H9 (cell line): ENCODE data around the gene TKTL1. TPM values are rescaled to one million over a fixed set of nuclear protein-coding genes. Genes with fewer than 3 reads are reported as not detected.

Experiments
- DNase-seq: peaks from one replicate; pipeline ENCODE4 v3.0.0-alpha.2; 2017
- H2AFZ ChIP-seq: one replicate; pipeline ENCODE4 v1.6.1; 2013; ENCODE audit warnings: mild to moderate bottlenecking, low read length, control low read depth, moderate library complexity
- H2AK5ac ChIP-seq: 2 replicates; pipeline ENCODE4 v1.6.1; 2013; ENCODE audit warnings: low read length, control low read depth, mixed read lengths; ENCODE audit not compliant: insufficient read length
- H2BK120ac ChIP-seq: one replicate; pipeline ENCODE4 v1.6.1; 2013; ENCODE audit warnings: low read depth, mild to moderate bottlenecking, low read length, control low read depth, inconsistent platforms; ENCODE audit not compliant: poor library complexity, severe bottlenecking
- H2BK12ac ChIP-seq: 2 replicates; pipeline ENCODE4 v1.6.1; 2013; ENCODE audit warnings: low read length, control low read depth, mixed read lengths, low read depth; ENCODE audit not compliant: insufficient read length
- H2BK15ac ChIP-seq: 2 replicates; pipeline ENCODE4 v1.6.1; 2013; ENCODE audit warnings: low read depth, low read length, control low read depth
- H2BK20ac ChIP-seq: one replicate; pipeline ENCODE4 v1.6.1; 2013; ENCODE audit warnings: low read depth, mild to moderate bottlenecking, low read length, control low read depth, inconsistent platforms; ENCODE audit not compliant: poor library complexity, severe bottlenecking
- H2BK5ac ChIP-seq: 2 replicates; pipeline ENCODE4 v1.6.1; 2013; ENCODE audit warnings: low read length, control low read depth, mixed read lengths; ENCODE audit not compliant: insufficient read length
- H3K14ac ChIP-seq: 2 replicates; pipeline ENCODE4 v1.6.1; 2013; ENCODE audit warnings: low read length, control low read depth; ENCODE audit not compliant: insufficient read depth
- H3K18ac ChIP-seq: 2 replicates; pipeline ENCODE4 v1.6.1; 2013; ENCODE audit warnings: low read depth, mild to moderate bottlenecking, mixed read lengths, low read length, control low read depth; ENCODE audit not compliant: insufficient read length
- H3K23ac ChIP-seq: 2 replicates; pipeline ENCODE4 v1.6.1; 2013; ENCODE audit warnings: low read length, control low read depth, mixed read lengths, low read depth; ENCODE audit not compliant: insufficient read length
- H3K23me2 ChIP-seq: 2 replicates; pipeline ENCODE4 v1.6.1; 2013; ENCODE audit warnings: low read depth, mild to moderate bottlenecking, mixed read lengths, low read length, control low read depth; ENCODE audit not compliant: insufficient read length, poor library complexity, severe bottlenecking
- H3K27ac ChIP-seq: 2 replicates; pipeline ENCODE4 v1.5.1; 2013; ENCODE audit warnings: low read length, control low read depth, mixed read lengths, low read depth; ENCODE audit not compliant: insufficient read length
- H3K27me3 ChIP-seq: 2 replicates; pipeline ENCODE4 v1.6.1; 2013; ENCODE audit warnings: low read length, control low read depth, inconsistent platforms; ENCODE audit not compliant: insufficient read depth
- H3K4ac ChIP-seq: 2 replicates; pipeline ENCODE4 v1.6.1; 2013; ENCODE audit warnings: low read depth, mild to moderate bottlenecking, control low read depth, inconsistent platforms, low read length, moderate library complexity
- H3K4me1 ChIP-seq: 2 replicates; pipeline ENCODE4 v1.6.1; 2013; ENCODE audit warnings: low read length, control low read depth, inconsistent platforms; ENCODE audit not compliant: insufficient read depth
- H3K4me2 ChIP-seq: 2 replicates; pipeline ENCODE4 v1.6.1; 2013; ENCODE audit warnings: low read length, control low read depth, mixed read lengths; ENCODE audit not compliant: insufficient read length, insufficient read depth
- H3K56ac ChIP-seq: 2 replicates; pipeline ENCODE4 v1.6.1; 2013; ENCODE audit warnings: low read depth, mild to moderate bottlenecking, mixed read lengths, low read length, control low read depth; ENCODE audit not compliant: insufficient read length
- H3K79me1 ChIP-seq: 2 replicates; pipeline ENCODE4 v1.6.1; 2013; ENCODE audit warnings: low read depth, mild to moderate bottlenecking, moderate library complexity, low read length, control low read depth, inconsistent platforms; ENCODE audit not compliant: insufficient read depth, poor library complexity, severe bottlenecking
- H3K79me2 ChIP-seq: 2 replicates; pipeline ENCODE4 v1.6.1; 2013; ENCODE audit warnings: low read length, control low read depth, inconsistent platforms; ENCODE audit not compliant: insufficient read depth
- H3K9ac ChIP-seq: 2 replicates; pipeline ENCODE4 v1.6.1; 2013; ENCODE audit warnings: low read length, control low read depth, mixed read lengths; ENCODE audit not compliant: insufficient read length; ENCODE audit errors: extremely low read depth
- H3K9me3 ChIP-seq: one replicate; pipeline ENCODE4 v1.6.1; 2013; ENCODE audit warnings: low read depth, low read length, inconsistent platforms; ENCODE audit not compliant: control insufficient read depth
- H3T11ph ChIP-seq: one replicate; pipeline ENCODE4 v1.6.1; 2013; ENCODE audit warnings: mild to moderate bottlenecking, low read length, control low read depth, inconsistent platforms
- H4K20me1 ChIP-seq: one replicate; pipeline ENCODE4 v1.6.1; 2013; ENCODE audit not compliant: control insufficient read depth, insufficient read length, insufficient read depth
- H4K5ac ChIP-seq: 2 replicates; pipeline ENCODE4 v1.6.1; 2013; ENCODE audit warnings: low read depth, mild to moderate bottlenecking, mixed read lengths, low read length, control low read depth; ENCODE audit not compliant: insufficient read length
- H4K8ac ChIP-seq: replicated peaks from 2 replicates; pipeline ENCODE4 v1.6.1; 2013; ENCODE audit warnings: low read length, control low read depth, mixed read lengths, low read depth; ENCODE audit not compliant: insufficient read length
- H4K91ac ChIP-seq: 2 replicates; pipeline ENCODE4 v1.6.1; 2013; ENCODE audit warnings: low read depth, mild to moderate bottlenecking, moderate library complexity, mixed read lengths, low read length, control low read depth; ENCODE audit not compliant: insufficient read length
- H3K27ac Mint-ChIP-seq, 3 experiments: 2 replicates in 2 of 3; 3 replicates in 1 of 3; pipeline ENCODE4 v1.8.0; 2020 to 2021; ENCODE audit warnings: mixed read lengths in 3 of 3, mild to moderate bottlenecking in 1 of 3, moderate library complexity in 1 of 3
- H3K27me3 Mint-ChIP-seq: 2 replicates; pipeline ENCODE4 v1.8.0; 2021; ENCODE audit warnings: low read depth, mild to moderate bottlenecking, moderate library complexity, mixed read lengths
- H3K36me3 Mint-ChIP-seq, 3 experiments: 2 replicates in 2 of 3; 3 replicates in 1 of 3; pipeline ENCODE4 v1.8.0; 2020 to 2021; ENCODE audit warnings: low read depth in 3 of 3, mixed read lengths in 3 of 3; ENCODE audit not compliant: insufficient read depth in 1 of 3
- H3K4me1 Mint-ChIP-seq, 2 experiments: 2 replicates each; pipeline ENCODE4 v1.8.0; 2020; ENCODE audit warnings: mixed read lengths in 2 of 2
- H3K4me3 Mint-ChIP-seq, 2 experiments: 2 replicates in 1 of 2; 3 replicates in 1 of 2; pipeline ENCODE4 v1.8.0; 2020 to 2021; ENCODE audit warnings: mild to moderate bottlenecking in 2 of 2, mixed read lengths in 2 of 2, moderate library complexity in 1 of 2
- H3K9me3 Mint-ChIP-seq, 2 experiments: 2 replicates in 1 of 2; 3 replicates in 1 of 2; pipeline ENCODE4 v1.8.0; 2020; ENCODE audit warnings: mild to moderate bottlenecking in 2 of 2, mixed read lengths in 2 of 2, moderate library complexity in 1 of 2
- WGBS: extraction: QIAGEN DNeasy Blood & Tissue Kit; methylation state at CpG from one replicate; pipeline ENCODE4 v1.1.7; 2013; ENCODE audit warnings: missing lambda C conversion rate, low lambda C conversion rate, mixed read lengths; ENCODE audit not compliant: insufficient read length; ENCODE audit errors: extremely low coverage; 5-methylcytosine and 5-hydroxymethylcytosine counted together
- total RNA-seq: library from RNA; stranded (reverse); gene quantifications from 2 replicates; pipeline ENCODE4 v1.2.1, GENCODE V29; 2021
- TF ChIP-seq, protein P1 (sequence below): fragments of 200-600 bp; sonication (generic); conservative IDR thresholded peaks from 3 replicates; pipeline ENCODE4 v1.8.0; 2021; ENCODE audit warnings: antibody characterized with exemption, mild to moderate bottlenecking

TKTL1 gene
- total RNA-seq, 1 experiment from 2014 or later = not detected

DNA sequence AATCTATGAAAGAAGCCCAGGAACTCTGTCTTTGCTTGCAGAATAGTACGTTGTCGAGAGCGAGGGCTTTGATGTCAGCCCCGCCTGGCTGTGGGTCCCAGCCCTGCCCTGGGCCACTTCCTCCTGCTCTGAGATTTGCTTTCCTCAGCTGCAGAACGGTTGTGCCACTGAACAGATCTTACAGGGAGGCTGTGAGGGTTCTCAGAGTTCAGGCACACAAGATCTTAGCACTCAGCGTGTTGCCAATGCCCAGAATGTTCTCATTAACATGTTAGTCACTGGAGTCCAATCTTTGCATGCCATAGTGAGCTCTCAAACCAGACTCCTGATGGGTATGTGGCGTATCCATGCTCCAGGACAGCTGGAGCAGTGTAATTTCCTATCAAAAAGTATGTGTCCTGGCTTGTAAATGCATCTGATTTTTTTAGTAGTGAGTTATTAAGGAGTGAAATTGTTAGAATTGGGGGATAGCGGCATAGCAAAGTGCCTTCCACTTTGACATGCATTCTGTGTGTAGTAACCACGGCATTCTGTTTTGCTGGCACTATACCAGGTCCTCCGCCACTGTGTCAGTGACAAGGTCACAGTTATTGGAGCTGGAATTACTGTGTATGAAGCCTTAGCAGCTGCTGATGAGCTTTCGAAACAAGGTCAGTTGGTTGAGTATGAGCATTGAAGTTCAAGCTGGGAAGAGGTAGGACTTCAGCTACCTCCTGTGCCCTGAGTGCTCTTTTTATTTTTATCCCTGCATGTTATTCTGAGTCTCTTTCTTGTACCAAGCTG lies 31.6 kb downstream of the TKTL1 start:
- Histone ChIP-seq H4K91ac (no peak overlapping the region), H3K27me3 (no peaks in the 10 kb centered on the region), H3K79me1 (no peaks in the 10 kb centered on the region), H2BK12ac (no peak overlapping the region), H3K79me2 (no peaks in the 10 kb centered on the region), H2AK5ac (no peak overlapping the region), H3K23me2 (no peaks in the 10 kb centered on the region), H4K5ac (no peak overlapping the region), H3T11ph (no peak overlapping the region), H2AFZ (no peak overlapping the region), H3K27ac (no peak overlapping the region), H4K8ac (no peak overlapping the region), H3K4me1 (no peaks in the 10 kb centered on the region), H2BK15ac (no peak overlapping the region; the same call in 1 of the 2 replicates), H3K9ac (no peak overlapping the region), H2BK5ac (no peak overlapping the region), H3K56ac (no peak overlapping the region), H3K18ac (no peak overlapping the region), H3K4ac (no peak overlapping the region), H4K20me1 (no peaks in the 10 kb centered on the region), H2BK120ac (no peak overlapping the region), H3K9me3 (peaks cover 47% of the 10 kb centered on the region), H3K4me2 (no peak overlapping the region), H2BK20ac (no peak overlapping the region), H3K23ac (no peak overlapping the region), H3K14ac (no peak overlapping the region)
- Mint-ChIP-seq H3K9me3 (peaks cover 79 to 84% of the 10 kb centered on the region in 2 experiments), H3K4me3 (no peak overlapping the region), H3K36me3 (peaks cover 0 to 2% (median 2%) of the 10 kb centered on the region in 3 experiments; a peak in 2 of 7 replicates), H3K27ac (no peak overlapping the region), H3K27me3 (peaks cover 36% of the 10 kb centered on the region), H3K4me1 (peaks cover 2 to 6% of the 10 kb centered on the region in 2 experiments; a peak in 2 of 4 replicates)
- WGBS = no CpG with 5 or more reads among the region's 11 CpGs
- no peak for DNase-seq
- TF ChIP-seq, protein P1, sequence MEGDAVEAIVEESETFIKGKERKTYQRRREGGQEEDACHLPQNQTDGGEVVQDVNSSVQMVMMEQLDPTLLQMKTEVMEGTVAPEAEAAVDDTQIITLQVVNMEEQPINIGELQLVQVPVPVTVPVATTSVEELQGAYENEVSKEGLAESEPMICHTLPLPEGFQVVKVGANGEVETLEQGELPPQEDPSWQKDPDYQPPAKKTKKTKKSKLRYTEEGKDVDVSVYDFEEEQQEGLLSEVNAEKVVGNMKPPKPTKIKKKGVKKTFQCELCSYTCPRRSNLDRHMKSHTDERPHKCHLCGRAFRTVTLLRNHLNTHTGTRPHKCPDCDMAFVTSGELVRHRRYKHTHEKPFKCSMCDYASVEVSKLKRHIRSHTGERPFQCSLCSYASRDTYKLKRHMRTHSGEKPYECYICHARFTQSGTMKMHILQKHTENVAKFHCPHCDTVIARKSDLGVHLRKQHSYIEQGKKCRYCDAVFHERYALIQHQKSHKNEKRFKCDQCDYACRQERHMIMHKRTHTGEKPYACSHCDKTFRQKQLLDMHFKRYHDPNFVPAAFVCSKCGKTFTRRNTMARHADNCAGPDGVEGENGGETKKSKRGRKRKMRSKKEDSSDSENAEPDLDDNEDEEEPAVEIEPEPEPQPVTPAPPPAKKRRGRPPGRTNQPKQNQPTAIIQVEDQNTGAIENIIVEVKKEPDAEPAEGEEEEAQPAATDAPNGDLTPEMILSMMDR = no peak
